Smooth muscle cell (in vitro differentiated cells): ENCODE results near the gene PGA4. TPM values are rescaled to one million over a fixed set of nuclear protein-coding genes. Genes with fewer than 3 reads are reported as not detected.

ENCODE experiments used
- DNase-seq: peaks from one replicate; lab custom pipeline; 2025; ENCODE audit not compliant: unreplicated experiment; lab: John Stamatoyannopoulos, UW
- H2AFZ ChIP-seq: fragments of 200-600 bp; sonication (generic); 2 replicates; pipeline ENCODE4 v1.6.0; 2016; ENCODE audit warnings: antibody characterized with exemption, low read depth, mild to moderate bottlenecking
- H3F3A ChIP-seq: fragments of 200-600 bp; sonication (generic); 2 replicates; pipeline ENCODE4 v1.6.0; 2017; ENCODE audit warnings: antibody characterized with exemption, low read depth
- H3K27ac ChIP-seq: fragments of 200-600 bp; sonication (generic); 2 replicates; pipeline ENCODE4 v1.5.1; 2016; ENCODE audit warnings: low read depth, mild to moderate bottlenecking
- H3K27me3 ChIP-seq: fragments of 200-600 bp; sonication (generic); 2 replicates; pipeline ENCODE4 v1.6.1; 2016; ENCODE audit warnings: low read depth, mild to moderate bottlenecking
- H3K36me3 ChIP-seq: fragments of 200-600 bp; sonication (generic); 2 replicates; pipeline ENCODE4 v1.5.1; 2016; ENCODE audit warnings: low read depth
- H3K4me1 ChIP-seq: fragments of 200-600 bp; sonication (generic); 2 replicates; pipeline ENCODE4 v1.5.1; 2016; ENCODE audit warnings: low read depth
- H3K4me2 ChIP-seq: fragments of 200-600 bp; sonication (generic); 2 replicates; pipeline ENCODE4 v1.6.0; 2016; ENCODE audit warnings: mild to moderate bottlenecking
- H3K4me3 ChIP-seq: fragments of 200-600 bp; sonication (generic); 2 replicates; pipeline ENCODE4 v1.5.1; 2016; ENCODE audit warnings: mild to moderate bottlenecking
- H3K79me2 ChIP-seq: fragments of 200-600 bp; sonication (generic); 2 replicates; pipeline ENCODE4 v1.6.0; 2016; ENCODE audit warnings: low read depth, mild to moderate bottlenecking
- H3K9ac ChIP-seq: fragments of 200-600 bp; sonication (generic); 2 replicates; pipeline ENCODE4 v1.6.0; 2016; ENCODE audit warnings: low read depth
- H3K9me3 ChIP-seq: fragments of 200-600 bp; sonication (generic); replicated peaks from 2 replicates; pipeline ENCODE4 v1.5.1; 2016; ENCODE audit warnings: low read depth
- H4K20me1 ChIP-seq: fragments of 200-600 bp; sonication (generic); 2 replicates; pipeline ENCODE4 v1.6.0; 2016; ENCODE audit warnings: low read depth
- CTCF ChIP-seq: fragments of 200-600 bp; sonication (generic); IDR thresholded peaks from 2 replicates; pipeline ENCODE4 v1.5.1; 2017; ENCODE audit warnings: borderline replicate concordance, mild to moderate bottlenecking, antibody characterized with exemption; ENCODE audit not compliant: insufficient read depth, poor library complexity, severe bottlenecking
- WGBS: methylation state at CpG from one replicate; pipeline ENCODE4 v1.1.7; 2016; ENCODE audit warnings: low lambda C conversion rate; 5-methylcytosine and 5-hydroxymethylcytosine counted together
- polyA plus RNA-seq: library from polyadenylated mRNA; unstranded; fragments of >200 nt; fragmentation: Nextera tagmentation; extraction: Ambion mirVana; gene quantifications from 2 replicates; pipeline ENCODE4 v1.2.1, GENCODE V29; 2016
- total RNA-seq: library from RNA; depleted of rRNA; stranded (reverse); fragments of >200 nt; gene quantifications from 2 replicates; pipeline ENCODE4 v1.2.3, GENCODE V29; 2014

Gene PGA4
- total and polyA plus RNA-seq, 2 experiments from 2014 or later = not detected

- Histone ChIP-seq H3K4me2 (no peak overlapping the region), H3K27me3 (no peaks in the 10 kb centered on the region), H3K27ac (no peak overlapping the region), H3K9me3 (no peaks in the 10 kb centered on the region), H2AFZ (no peak overlapping the region), H4K20me1 (no peaks in the 10 kb centered on the region), H3K36me3 (no peaks in the 10 kb centered on the region), H3K4me1 (no peaks in the 10 kb centered on the region), H3K4me3 (no peak overlapping the region), H3K9ac (no peak overlapping the region), H3K79me2 (no peaks in the 10 kb centered on the region), H3F3A (no peaks in the 10 kb centered on the region)
- no peak for DNase-seq
- no peak for TF ChIP-seq CTCF
- 95% methylated on average over 6 of the region's 6 CpGs for WGBS
Measured at GRCh38 chr11:61259363-61259762, 37.2 kb downstream of the PGA4 start.

DNA sequence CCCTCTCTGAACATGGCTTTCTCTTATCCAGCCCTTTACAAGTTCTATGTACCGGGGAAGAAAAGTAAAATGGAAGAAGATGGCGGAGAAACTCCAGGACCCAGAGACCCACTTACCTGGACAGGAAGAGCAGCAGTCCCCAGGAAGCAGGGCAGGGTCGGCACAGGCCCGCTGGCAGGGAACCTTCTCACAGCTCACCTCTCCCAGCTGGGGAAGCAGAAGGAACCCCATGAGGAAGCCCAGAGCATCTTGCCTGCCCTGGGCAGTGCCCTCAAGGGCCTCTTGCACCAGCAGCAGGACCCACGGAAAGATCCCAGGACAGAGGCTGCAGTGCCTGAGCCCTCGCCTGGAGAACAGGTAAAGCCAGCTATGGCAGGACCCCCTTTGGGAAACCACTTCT lies 42.2 kb downstream of the PGA4 start:
- no peaks in the 10 kb centered on the region for H3K9me3 ChIP-seq
- H3F3A ChIP-seq = no peaks in the 10 kb centered on the region
- H3K27me3 ChIP-seq = no peaks in the 10 kb centered on the region
- no peaks in the 10 kb centered on the region for H3K36me3 ChIP-seq
- no peak overlapping the region for H2AFZ ChIP-seq
- TF ChIP-seq CTCF = no peak
- no peak overlapping the region for H3K9ac ChIP-seq
- H4K20me1 ChIP-seq = no peaks in the 10 kb centered on the region
- H3K4me2 ChIP-seq = no peak overlapping the region
- WGBS = 97% methylated on average over 6 of the region's 6 CpGs
- H3K27ac ChIP-seq = no peak overlapping the region
- no peak for DNase-seq
- H3K4me3 ChIP-seq = no peak overlapping the region
- no peaks in the 10 kb centered on the region for H3K79me2 ChIP-seq
- H3K4me1 ChIP-seq = no peaks in the 10 kb centered on the region

- Histone ChIP-seq H2AFZ (no peak overlapping the region), H3K9ac (no peak overlapping the region), H3K4me1 (no peaks in the 10 kb centered on the region), H3F3A (no peaks in the 10 kb centered on the region), H3K27me3 (no peaks in the 10 kb centered on the region), H3K79me2 (no peaks in the 10 kb centered on the region), H3K9me3 (no peaks in the 10 kb centered on the region), H4K20me1 (no peaks in the 10 kb centered on the region), H3K4me2 (no peak overlapping the region), H3K4me3 (no peak overlapping the region), H3K27ac (no peak overlapping the region), H3K36me3 (no peaks in the 10 kb centered on the region)
- no peak for TF ChIP-seq CTCF
- 96% methylated on average over 14 of the region's 14 CpGs for WGBS
- DNase-seq = no peak
Measured at GRCh38 chr11:61264795-61265194, 42.6 kb downstream of the PGA4 start.

DNA sequence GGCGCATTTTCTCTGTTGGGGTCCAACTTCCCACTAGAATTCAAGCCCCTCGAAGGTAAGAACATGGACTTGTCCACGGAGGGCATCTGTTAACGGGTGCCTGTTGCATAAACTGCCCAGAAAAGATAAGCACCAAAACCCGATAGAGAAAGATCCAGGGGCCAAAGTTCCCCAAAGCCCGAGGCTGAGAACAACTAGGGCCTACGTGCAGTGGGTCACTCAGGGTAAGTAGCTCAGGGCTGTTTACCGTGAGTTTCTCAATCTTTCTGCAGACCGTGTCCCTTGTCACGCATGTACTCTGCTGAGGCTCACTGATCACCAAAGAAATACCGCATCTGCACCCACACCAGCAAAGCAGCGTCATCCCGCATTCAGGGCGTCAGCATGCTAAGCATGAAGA lies 43.2 kb downstream of the PGA4 start:
- Histone ChIP-seq H3K4me1 (no peaks in the 10 kb centered on the region), H3K79me2 (no peaks in the 10 kb centered on the region), H4K20me1 (no peaks in the 10 kb centered on the region), H3K4me2 (no peak overlapping the region), H3K9me3 (no peaks in the 10 kb centered on the region), H3K4me3 (no peak overlapping the region), H3K27ac (no peak overlapping the region), H3K9ac (no peak overlapping the region), H3K36me3 (no peaks in the 10 kb centered on the region), H2AFZ (no peak overlapping the region), H3K27me3 (no peaks in the 10 kb centered on the region), H3F3A (no peaks in the 10 kb centered on the region)
- WGBS = 95% methylated on average over 14 of the region's 14 CpGs
- DNase-seq = no peak
- TF ChIP-seq CTCF = no peak
